ENCODE measurements around the gene PIK3R3.

Gene PIK3R3

DNA sequence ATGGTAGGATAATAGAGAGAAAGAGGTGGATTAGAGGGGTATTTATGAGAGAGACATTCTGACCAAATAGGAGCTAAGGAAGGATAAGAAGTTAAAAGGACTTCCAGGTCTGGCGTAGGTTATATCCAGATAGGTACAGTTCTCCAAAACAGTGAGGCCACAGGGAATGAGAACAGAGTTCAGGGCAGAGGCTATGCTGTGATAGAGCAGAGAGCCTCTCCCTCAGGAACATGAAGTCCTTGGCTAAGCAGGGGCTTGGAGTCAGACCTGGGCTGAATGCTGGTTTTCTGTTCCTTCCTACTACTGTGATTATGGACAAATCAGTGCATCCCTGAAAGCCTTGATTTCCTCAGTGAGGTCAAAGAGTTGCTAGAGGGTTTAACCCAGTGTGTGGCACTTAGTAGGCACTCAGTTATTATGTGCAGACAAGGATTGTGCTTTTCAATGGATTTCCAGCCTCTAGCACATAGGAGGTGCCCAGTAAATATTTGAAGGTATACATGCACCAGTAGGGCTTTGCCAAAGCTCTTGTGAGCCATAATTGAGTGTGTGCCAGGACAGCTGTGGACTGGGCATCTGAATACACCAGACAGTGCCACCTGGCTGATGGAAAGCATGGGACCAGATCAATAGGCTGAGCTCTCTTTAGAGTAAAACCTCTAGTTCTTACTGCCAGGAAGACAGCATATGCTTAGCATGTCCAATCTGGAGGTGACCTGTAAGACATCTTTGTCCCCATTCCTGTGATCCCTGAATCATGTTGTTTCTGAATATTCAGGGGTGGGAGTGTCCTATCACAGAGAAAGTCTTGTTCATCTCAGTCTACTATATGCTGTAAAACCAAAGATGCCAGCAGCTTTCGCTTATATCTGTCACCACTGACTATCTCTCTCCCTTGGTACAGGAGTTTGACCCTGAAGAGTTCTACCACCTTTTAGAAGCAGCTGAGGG lies 111.1 kb downstream of the PIK3R3 start:
- no peak for TF ChIP-seq ZNF274 (IDR thresholded peaks at IDR 0.05; ENCODE audit: low read depth, low read length)
- no peak overlapping the region for H3K4me3 ChIP-seq (ENCODE audit: low read length)

DNA sequence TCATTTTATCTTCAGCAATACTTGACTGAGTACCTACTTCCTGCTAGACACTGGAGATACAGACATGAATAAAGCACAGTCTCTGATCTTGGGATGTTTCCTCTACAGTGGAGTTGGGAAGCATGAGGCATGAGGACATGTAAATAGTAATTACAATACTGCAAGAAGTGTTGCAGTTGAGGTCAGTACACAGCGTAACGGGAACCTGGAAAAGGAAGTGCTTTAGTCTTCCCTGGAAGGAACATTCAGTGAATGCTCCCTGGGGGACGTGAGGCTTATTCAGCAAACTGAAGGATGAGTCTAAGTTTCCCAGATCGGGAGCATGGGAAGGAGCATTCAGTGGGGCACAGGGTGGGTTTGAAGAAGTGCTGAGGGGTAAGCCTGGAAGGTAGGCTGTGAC lies 112.4 kb downstream of the PIK3R3 start:
- H3K4me3 ChIP-seq (ENCODE audit: low read length), result no peak overlapping the region
- TF ChIP-seq ZNF274 (IDR thresholded peaks at IDR 0.05; ENCODE audit: low read depth, low read length), result no peak

DNA sequence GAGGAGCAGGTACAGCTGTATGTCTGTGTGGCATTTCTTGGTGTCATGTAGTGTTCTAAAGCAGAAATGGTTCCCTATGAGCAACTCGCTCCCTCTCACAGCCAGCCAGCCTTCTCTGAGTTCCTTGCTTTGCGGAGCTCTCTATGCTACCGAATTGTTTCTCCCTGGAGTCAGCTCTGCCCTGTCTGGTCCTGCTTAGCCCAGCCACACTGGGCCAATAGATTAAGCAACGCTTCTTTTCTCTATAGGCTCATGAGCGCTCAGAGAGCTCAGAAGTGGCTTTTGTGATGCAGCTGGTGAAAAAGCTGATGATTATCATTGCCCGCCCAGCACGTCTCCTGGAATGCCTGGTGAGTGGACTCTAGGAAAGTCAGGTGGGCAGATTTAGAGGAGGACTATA lies 113.1 kb downstream of the PIK3R3 start:
- TF ChIP-seq ZNF274 (IDR thresholded peaks at IDR 0.05; ENCODE audit: low read depth, low read length), result no peak
- H3K4me3 ChIP-seq (ENCODE audit: low read length), result no peak overlapping the region

DNA sequence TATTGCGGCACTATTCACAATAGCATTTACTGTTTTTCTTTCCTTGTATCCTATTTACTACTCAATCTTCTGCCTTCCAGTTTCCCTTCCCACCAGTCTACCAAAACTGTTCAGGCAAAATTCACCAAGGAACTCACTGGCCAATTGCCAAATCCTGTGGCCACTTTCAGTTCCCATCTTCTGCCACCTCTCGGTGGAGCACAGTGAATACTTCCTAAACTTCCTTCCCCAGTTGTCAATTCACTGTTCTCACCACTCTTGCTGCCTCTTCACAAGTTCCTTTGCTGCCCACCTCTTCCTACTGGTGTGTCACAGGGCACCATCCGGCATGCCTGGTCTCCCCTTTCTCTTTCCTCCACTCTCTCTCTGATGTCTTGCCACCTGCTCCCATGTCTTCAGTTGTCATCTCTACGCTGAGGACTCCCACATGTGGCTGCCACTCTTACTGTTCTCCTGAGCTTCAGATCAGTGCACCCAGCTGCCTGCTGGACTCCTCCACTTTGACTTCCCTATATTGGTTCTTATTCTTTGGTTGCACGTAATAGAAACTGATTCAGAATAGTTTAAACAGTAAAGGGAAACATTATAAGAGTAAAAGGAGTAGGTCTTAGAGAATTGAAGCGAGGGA lies 114.4 kb downstream of the PIK3R3 start:
- TF ChIP-seq ZNF274 (IDR thresholded peaks at IDR 0.05; ENCODE audit: low read depth, low read length), result no peak
- no peak overlapping the region for H3K4me3 ChIP-seq (ENCODE audit: low read length)

DNA sequence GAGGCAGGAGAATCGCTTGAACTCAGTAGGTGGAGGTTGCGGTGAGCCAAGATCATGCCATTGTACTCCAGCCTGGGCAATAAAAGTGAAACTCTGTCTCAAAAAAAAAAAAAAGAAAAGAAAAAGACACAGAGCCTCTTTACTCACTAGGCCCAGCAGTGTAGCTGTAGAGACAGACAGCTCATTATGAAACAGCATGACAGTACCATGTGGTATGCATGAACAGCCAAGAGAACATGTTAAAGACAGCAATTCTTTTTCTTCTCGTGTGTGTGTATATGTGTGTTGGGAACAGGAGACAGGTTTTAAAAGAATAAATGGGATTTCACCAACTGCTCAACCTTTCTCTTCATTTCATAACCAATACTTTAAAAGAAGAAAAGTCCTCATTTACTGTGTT lies 118.8 kb downstream of the PIK3R3 start:
- no peak for TF ChIP-seq ZNF274 (IDR thresholded peaks at IDR 0.05; ENCODE audit: low read depth, low read length)

DNA sequence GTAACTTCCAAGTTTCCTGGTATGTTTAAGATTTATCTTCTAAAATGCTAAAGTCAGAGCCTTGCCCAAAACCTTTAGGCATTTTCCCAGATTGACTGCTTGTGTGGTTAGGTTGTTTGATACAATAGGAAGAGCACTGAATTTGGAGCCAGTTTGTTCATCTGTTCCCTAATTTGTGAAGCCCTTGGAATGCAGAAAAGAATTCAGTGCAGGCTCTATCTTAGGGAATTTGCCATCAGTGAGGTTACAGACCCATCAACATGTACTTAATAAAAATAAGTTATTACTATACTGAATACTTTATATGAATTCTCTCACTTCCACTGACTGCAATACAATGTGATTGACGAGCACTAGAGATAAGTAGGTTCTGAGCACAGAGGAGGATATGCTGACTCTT lies 120.2 kb downstream of the PIK3R3 start:
- no peak for TF ChIP-seq ZNF274 (IDR thresholded peaks at IDR 0.05; ENCODE audit: low read depth, low read length)
- no peak overlapping the region for H3K4me3 ChIP-seq (ENCODE audit: low read length)

More for the DNA sequence above, 118.8 kb downstream of the PIK3R3 start:
- H3K4me3 ChIP-seq (ENCODE audit: low read length), result no peak overlapping the region

DNA sequence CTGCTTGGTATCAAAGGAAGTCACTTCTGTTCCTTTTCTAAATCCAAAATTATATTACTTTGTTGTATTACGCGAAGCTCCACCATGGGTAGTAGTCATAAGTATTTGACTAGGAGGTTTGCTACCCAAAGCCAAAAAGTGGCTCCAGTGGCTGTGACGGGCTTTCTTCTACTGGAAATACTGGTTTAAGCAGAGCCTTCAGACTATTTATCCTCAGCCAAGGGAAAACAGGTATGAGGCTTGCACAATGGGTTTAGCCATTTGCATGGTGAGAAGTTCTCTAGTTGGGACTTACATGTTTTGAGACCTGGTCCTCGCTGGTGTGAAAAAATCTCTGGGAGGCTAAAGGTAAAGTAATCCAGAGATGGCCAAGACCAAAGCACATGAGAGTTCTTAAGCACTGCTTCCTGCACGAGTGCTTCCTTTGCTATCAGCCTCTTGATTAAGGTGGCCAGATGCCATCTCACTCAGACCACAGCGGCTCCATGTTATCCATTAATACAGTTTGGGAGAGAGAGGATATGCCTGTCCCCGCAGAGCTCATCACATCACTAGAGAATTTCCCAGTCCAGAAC lies 121.2 kb downstream of the PIK3R3 start:
- no peak overlapping the region for H3K4me3 ChIP-seq (ENCODE audit: low read length)
- TF ChIP-seq ZNF274 (IDR thresholded peaks at IDR 0.05; ENCODE audit: low read depth, low read length), result no peak

DNA sequence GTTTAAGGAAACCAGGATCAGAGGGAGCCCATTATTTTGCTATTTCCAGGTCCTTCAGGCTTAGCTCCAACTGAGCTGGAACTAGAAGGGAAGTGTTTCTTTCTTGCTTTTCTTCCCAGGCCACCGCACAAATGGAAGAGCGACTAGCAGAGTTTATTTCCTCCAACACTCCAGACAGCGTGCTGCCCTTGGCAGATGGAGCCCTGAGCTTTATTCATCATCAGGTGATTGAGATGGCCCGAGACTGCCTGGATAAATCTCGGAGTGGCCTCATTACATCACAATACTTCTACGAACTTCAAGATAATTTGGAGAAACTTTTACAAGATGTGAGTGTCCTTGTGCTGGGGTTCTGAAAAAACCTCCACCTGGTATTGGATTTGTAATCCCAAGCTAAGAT lies 121.8 kb downstream of the PIK3R3 start:
- no peak overlapping the region for H3K4me3 ChIP-seq (ENCODE audit: low read length)
- no peak for TF ChIP-seq ZNF274 (IDR thresholded peaks at IDR 0.05; ENCODE audit: low read depth, low read length)

DNA sequence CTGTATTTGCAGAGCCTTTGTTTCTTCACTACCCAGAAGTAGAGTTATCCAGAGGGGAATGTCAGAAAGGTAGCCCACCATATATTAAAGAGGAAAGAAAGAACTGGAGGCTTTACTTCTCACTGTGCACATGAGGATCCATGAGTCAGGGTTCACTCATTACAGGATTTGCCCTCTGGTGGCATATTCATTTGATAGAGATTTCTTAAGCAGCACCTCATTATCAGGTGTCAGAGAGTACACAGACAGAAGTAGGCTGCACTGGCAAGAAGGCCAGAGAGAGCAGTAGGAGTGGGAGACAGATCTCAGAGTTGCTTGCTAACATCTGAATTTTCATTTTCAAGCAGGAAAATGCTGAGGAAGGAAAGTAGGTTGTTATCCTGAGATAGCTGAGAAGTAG lies 123.8 kb downstream of the PIK3R3 start:
- no peak for TF ChIP-seq ZNF274 (IDR thresholded peaks at IDR 0.05; ENCODE audit: low read depth, low read length)

DNA sequence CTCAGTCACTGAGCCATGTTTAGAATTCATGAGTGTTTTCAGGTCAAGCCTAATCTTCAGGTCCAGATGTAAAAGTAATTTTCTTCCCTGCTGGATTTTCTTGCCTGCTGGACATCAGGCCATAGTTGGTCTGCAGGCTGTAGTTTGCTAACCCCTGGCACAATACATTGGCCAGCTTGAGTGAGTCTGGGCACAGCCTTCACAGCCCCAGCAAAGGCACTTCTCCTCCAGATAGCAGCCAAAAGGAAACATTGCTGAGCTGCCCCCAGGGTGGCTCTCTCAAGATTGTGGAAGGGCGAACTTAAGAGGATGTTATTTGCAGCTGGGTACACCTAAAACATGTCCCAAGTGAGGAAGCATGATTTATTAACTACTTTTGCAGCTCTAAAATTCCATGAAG lies 126.8 kb downstream of the PIK3R3 start:
- TF ChIP-seq ZNF274 (IDR thresholded peaks at IDR 0.05; ENCODE audit: low read depth, low read length), result no peak
- no peak overlapping the region for H3K4me3 ChIP-seq (ENCODE audit: low read length)

More for the DNA sequence above, 123.8 kb downstream of the PIK3R3 start:
- H3K4me3 ChIP-seq (ENCODE audit: low read length), result no peak overlapping the region

DNA sequence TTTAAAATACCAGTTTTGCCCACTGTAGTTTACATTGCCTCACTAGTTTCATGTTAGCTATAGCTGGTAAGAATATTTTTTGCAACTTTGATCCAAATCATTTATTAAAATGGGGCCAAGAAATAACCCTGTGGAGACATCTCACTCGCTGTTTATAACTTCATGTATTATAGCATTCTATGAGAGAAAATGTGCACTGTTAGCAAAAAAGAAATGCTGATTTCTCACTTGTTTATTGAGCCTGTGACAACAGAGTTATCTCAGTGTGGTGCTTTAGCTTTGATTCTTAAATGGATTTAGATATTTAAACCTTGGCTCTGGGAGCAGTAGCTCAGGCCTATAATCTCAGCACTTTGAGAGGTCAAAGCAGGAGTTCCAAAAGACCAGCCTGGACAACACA lies 127.9 kb downstream of the PIK3R3 start:
- no peak overlapping the region for H3K4me3 ChIP-seq (ENCODE audit: low read length)

DNA sequence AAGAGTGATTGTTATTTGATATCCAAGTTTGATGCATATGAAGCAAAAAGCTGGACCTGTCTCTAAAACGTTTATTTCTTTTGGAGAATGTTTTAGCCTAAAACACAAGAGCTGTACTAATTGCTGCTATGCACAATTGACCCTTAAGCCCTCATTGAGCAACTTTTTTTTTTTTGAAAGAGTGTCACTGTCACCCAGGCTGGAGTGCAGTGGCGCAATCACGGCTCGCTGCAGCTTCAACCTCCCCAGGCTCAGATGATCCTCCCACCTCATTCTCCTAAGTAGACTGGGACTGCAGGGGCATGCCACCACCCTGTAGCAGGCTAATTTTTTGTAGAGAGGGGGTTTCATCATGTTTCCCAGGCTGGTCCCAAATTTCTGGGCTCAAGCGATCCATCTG lies 129.1 kb downstream of the PIK3R3 start:
- no peak overlapping the region for H3K4me3 ChIP-seq (ENCODE audit: low read length)
- TF ChIP-seq ZNF274 (IDR thresholded peaks at IDR 0.05; ENCODE audit: low read depth, low read length), result no peak

More for the DNA sequence above, 127.9 kb downstream of the PIK3R3 start:
- no peak for TF ChIP-seq ZNF274 (IDR thresholded peaks at IDR 0.05; ENCODE audit: low read depth, low read length)

DNA sequence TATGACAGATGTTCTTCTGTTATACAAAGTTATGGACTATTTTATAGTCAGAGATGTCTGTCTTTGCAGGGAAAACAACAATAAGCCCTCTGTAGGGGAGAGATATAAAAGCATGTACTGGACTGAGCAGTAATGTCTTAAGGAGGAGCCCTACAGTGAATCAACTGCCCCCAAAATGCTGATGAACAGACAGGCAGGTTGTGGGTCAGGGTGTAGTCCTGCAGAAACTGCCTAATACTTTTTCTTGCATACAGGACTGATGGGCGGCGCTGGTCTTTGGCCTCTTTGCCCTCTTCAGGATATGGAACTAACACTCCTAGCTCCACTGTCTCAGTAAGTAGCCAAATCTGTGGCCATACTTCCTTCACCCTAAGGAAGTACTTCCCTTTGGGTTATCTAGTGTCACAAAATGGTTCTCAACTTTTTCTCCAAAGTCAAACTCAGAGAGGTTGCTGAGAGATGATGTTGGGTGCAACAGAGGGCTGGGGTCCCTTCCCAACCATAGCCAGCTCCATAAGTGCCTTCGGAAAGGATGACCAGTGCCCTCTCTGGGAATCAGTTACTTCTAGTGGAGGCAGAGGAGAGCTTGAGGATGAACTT lies 129.8 kb downstream of the PIK3R3 start:
- H3K4me3 ChIP-seq (ENCODE audit: low read length), result no peak overlapping the region
- no peak for TF ChIP-seq ZNF274 (IDR thresholded peaks at IDR 0.05; ENCODE audit: low read depth, low read length)

DNA sequence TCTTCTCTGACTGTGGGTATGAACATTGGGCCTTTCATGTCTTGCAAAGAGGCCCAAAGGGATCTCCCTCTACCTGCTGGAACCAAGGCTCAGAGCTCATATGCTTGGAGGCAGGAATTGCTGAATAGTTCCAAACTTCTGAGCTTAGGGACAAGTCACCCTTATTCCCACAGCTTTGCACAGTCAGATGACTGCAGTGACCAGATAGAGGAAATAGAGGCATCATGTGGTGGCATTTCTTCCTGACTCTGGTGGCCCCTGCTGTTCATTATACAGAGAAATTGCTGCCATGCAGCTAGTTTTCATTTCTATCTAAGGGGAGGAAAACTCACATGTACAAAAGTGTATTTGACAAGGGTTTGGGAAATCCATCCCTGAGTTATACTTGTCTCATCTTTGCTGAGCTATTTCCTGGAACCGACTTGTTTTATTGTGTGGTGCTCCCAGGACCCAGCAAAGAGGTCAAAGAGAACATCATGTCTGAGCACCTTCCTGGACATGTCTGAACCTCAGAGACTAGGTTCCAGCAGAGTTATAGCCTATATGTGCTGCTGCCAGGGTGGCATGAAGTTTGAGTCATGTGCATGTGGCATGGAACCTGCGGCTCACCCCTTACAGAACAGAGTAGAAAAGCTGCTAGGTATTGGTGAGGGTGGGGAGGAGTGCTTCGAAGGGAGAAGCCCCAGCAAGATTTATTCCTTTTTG lies 131.2 kb downstream of the PIK3R3 start:
- no peak overlapping the region for H3K4me3 ChIP-seq (ENCODE audit: low read length)

More for the DNA sequence above, 131.2 kb downstream of the PIK3R3 start:
- no peak for TF ChIP-seq ZNF274 (IDR thresholded peaks at IDR 0.05; ENCODE audit: low read depth, low read length)

Measured in GM08714 (cell line).